KMS-11 (cell line): Measurements from ENCODE around the gene MGAM2.

Experiments
- H2AFZ ChIP-seq: fragments of 200-600 bp; sonication (generic); 2 replicates; pipeline ENCODE4 v1.6.1; 2016; ENCODE audit warnings: antibody characterized with exemption, mixed run types, low read depth
- H3K27ac ChIP-seq: fragments of 200-600 bp; sonication (generic); 2 replicates; pipeline ENCODE4 v1.6.1; 2016; ENCODE audit warnings: mild to moderate bottlenecking, mixed run types
- H3K27me3 ChIP-seq: fragments of 200-600 bp; sonication (generic); 2 replicates; pipeline ENCODE4 v1.6.1; 2017; ENCODE audit warnings: mild to moderate bottlenecking, low read depth, mixed run types, moderate library complexity; ENCODE audit not compliant: insufficient read depth
- H3K36me3 ChIP-seq: fragments of 200-600 bp; sonication (generic); 2 replicates; pipeline ENCODE4 v1.6.1; 2017; ENCODE audit warnings: mild to moderate bottlenecking, mixed run types; ENCODE audit not compliant: insufficient read depth
- H3K4me1 ChIP-seq: fragments of 200-600 bp; sonication (generic); 2 replicates; pipeline ENCODE4 v1.6.1; 2016; ENCODE audit warnings: mild to moderate bottlenecking, low read depth, mixed run types; ENCODE audit not compliant: poor library complexity, severe bottlenecking
- H3K4me2 ChIP-seq: fragments of 200-600 bp; sonication (generic); 2 replicates; pipeline ENCODE4 v1.7.0; 2016; ENCODE audit warnings: mild to moderate bottlenecking, mixed run types
- H3K4me3 ChIP-seq: fragments of 200-600 bp; sonication (generic); IDR thresholded peaks from 2 replicates; pipeline ENCODE4 v1.6.1; 2017; ENCODE audit warnings: low read depth, low read length, mixed read lengths; ENCODE audit not compliant: insufficient read depth
- H3K79me2 ChIP-seq: fragments of 200-600 bp; sonication (generic); 2 replicates; pipeline ENCODE4 v1.6.1; 2016; ENCODE audit warnings: low read depth, mixed run types; ENCODE audit not compliant: insufficient read depth
- H3K9ac ChIP-seq: fragments of 200-600 bp; sonication (generic); 2 replicates; pipeline ENCODE4 v1.6.1; 2016; ENCODE audit warnings: mild to moderate bottlenecking, mixed run types
- H4K20me1 ChIP-seq: fragments of 200-600 bp; sonication (generic); 2 replicates; pipeline ENCODE4 v1.6.1; 2016; ENCODE audit warnings: mild to moderate bottlenecking, mixed run types; ENCODE audit not compliant: insufficient read depth
- TF ChIP-seq, protein P1 (sequence below): fragments of 200-600 bp; sonication (generic); conservative IDR thresholded peaks from 2 replicates; pipeline ENCODE4 v1.6.1; 2017; ENCODE audit warnings: low read depth, mild to moderate bottlenecking, antibody characterized with exemption, low read length, moderate library complexity, mixed read lengths

The MGAM2 gene

DNA sequence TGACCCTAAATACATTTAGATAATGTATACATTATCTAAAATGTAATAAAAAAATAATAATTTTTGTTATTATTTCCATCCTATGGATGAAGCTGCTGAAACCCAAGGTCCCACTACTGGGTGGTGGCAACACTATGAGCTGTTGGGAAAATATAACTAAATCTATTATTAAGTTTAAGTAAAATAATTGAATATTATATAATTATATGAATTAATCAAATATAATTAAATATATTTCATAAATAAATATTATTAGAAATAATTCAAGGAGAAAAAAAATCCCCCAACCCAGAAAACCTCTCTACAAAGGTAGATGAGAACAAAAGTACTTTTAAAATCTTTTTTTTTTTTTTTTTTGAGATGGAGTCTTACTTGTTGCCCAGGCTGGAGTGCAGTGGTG, 138.4 kb downstream of the MGAM2 start:
- Histone ChIP-seq H2AFZ (no peak overlapping the region), H4K20me1 (no peaks in the 10 kb centered on the region), H3K36me3 (no peaks in the 10 kb centered on the region), H3K9ac (no peak overlapping the region), H3K4me2 (no peak overlapping the region), H3K27ac (no peak overlapping the region), H3K4me1 (no peaks in the 10 kb centered on the region), H3K79me2 (no peaks in the 10 kb centered on the region), H3K4me3 (no peak overlapping the region), H3K27me3 (no peaks in the 10 kb centered on the region)
- TF ChIP-seq, protein P1, sequence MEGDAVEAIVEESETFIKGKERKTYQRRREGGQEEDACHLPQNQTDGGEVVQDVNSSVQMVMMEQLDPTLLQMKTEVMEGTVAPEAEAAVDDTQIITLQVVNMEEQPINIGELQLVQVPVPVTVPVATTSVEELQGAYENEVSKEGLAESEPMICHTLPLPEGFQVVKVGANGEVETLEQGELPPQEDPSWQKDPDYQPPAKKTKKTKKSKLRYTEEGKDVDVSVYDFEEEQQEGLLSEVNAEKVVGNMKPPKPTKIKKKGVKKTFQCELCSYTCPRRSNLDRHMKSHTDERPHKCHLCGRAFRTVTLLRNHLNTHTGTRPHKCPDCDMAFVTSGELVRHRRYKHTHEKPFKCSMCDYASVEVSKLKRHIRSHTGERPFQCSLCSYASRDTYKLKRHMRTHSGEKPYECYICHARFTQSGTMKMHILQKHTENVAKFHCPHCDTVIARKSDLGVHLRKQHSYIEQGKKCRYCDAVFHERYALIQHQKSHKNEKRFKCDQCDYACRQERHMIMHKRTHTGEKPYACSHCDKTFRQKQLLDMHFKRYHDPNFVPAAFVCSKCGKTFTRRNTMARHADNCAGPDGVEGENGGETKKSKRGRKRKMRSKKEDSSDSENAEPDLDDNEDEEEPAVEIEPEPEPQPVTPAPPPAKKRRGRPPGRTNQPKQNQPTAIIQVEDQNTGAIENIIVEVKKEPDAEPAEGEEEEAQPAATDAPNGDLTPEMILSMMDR: no peak

DNA sequence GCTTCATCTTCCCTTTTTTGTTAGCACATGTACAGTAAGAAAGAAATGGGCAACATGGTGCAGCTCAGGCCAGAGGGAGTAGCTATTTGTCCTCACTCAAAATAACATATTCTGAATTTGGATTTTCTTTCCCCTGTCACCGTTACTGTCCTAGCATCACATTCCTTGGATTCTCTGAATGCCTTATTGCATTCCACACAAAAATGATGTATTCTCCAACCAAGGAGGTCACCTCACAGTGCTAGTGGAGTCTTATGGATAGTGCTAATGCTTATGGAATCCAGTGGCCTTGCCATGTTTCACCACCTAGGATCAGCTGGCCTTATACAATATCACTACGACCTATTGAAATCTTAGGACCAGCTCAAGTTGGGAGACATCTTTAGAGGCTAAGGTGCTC, 139.2 kb downstream of the MGAM2 start:
- H3K4me2 ChIP-seq: no peak overlapping the region
- no peaks in the 10 kb centered on the region for H4K20me1 ChIP-seq
- no peaks in the 10 kb centered on the region for H3K79me2 ChIP-seq
- TF ChIP-seq, protein P1: no peak
- H2AFZ ChIP-seq: no peak overlapping the region
- no peak overlapping the region for H3K4me3 ChIP-seq
- H3K27ac ChIP-seq: no peak overlapping the region
- H3K4me1 ChIP-seq: no peaks in the 10 kb centered on the region
- no peak overlapping the region for H3K9ac ChIP-seq
- no peaks in the 10 kb centered on the region for H3K36me3 ChIP-seq
- H3K27me3 ChIP-seq: no peaks in the 10 kb centered on the region

DNA sequence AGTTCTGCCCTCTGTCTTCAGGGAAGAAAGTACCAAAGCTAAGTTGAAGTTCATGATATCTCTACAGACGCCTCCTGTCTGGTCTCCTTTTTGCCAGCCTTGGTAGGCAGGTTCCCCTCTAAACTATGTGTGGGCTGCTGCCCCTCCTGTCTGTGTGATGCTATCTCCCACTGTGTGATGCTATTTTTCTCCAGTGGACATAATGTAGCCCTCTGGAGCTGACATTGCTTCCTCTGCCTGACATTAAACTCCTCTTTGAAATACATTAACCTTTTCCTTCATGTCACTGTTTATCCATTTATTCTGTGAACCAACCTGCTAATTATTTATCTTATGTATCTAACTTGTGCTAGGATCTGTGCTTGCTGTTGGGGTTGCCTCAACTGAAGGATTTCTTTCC, 146.4 kb downstream of the MGAM2 start, which contains the start of gene PRSS58:
TSS of gene PRSS58 (minus strand) at position 101 of the 400 bp plus-strand sequence. CDS start 351 bp downstream, outside the sequence.
- H4K20me1 ChIP-seq: no peaks in the 10 kb centered on the region
- H3K4me2 ChIP-seq: no peak within 1 kb of the TSS
- no peaks in the 10 kb centered on the region for H3K4me1 ChIP-seq
- H2AFZ ChIP-seq: no peak within 1 kb of the TSS
- TF ChIP-seq, protein P1: no peak
- H3K4me3 ChIP-seq: no peak within 1 kb of the TSS
- no peaks in the 10 kb centered on the region for H3K27me3 ChIP-seq
- H3K36me3 ChIP-seq: no peaks in the 10 kb centered on the region
- no peak within 1 kb of the TSS for H3K27ac ChIP-seq
- H3K79me2 ChIP-seq: no peaks in the 10 kb centered on the region
- H3K9ac ChIP-seq: no peak within 1 kb of the TSS

DNA sequence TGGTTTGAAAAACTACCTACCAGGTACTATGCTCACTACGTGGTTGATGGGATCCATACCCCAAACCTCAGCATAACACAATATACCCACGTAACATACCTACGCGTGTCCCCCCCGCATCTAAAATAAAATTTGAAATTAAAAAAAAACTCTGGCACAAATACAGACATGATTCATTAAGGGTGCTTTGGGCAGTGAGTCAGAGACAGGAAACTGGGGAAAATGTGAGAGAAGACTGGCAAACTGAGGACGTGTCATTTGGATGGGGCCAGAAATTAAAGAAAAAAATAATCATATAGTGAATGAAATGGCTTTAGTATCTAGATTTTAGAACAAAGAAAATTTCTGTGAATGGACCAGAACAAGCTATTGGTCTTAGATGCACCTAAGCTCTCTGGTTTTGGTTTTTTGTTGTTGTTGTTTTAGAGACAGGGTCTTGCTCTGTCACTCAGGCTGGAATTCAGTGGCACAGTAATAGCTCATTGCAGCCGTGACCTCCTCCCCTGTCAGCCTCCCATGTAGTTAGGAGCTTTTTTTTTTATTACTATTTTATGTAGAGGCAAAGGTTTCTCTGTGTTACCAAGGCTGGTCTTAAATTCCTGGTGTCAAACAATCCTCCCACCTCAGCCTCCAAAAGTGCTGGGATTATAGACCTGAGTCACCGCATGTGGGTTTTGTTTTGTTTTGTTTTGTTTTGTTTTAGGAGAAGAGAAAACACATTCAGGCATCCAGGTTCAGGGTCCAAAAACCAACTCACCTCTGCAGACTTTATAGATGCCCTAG, 152.3 kb downstream of the MGAM2 start:
- Histone ChIP-seq H4K20me1 (no peaks in the 10 kb centered on the region), H2AFZ (no peak overlapping the region), H3K27ac (no peak overlapping the region), H3K4me2 (no peak overlapping the region), H3K27me3 (no peaks in the 10 kb centered on the region), H3K9ac (no peak overlapping the region), H3K79me2 (no peaks in the 10 kb centered on the region), H3K4me3 (no peak overlapping the region), H3K36me3 (no peaks in the 10 kb centered on the region), H3K4me1 (no peaks in the 10 kb centered on the region)
- TF ChIP-seq, protein P1: no peak
